ENCODE data around the gene LITAFD.

Gene LITAFD

DNA sequence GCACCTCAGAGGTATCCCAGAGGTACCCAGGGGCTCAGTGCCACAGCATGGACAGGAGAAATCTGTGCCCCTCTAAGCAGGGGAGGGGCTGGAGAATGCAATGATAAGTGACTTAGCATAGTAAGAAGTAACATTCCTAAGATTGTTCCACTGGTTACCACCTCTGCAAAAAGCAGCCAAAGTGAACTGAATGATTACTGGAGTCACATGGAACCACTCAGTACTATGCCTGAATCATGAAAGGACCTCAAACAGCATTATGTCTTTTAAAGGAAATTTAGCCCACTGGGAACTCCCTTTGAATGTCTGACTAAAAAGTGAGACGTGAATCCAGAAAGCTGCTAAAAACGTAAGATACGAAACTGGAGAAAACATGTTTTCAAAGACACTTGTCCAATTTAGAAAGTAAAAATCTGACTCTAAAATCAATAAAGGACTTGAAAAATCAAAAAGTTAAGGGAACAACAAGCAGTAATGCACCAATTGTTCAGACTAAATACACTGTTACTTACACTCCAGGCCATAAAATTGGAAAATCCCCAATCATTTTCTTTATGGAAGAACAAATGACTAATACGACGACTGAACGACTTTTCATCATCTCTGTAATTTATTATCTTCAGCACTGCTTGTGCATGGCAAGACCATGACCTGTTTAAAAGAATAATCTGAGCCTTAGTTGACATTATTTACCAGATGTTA lies 38.6 kb downstream of the LITAFD start:
- DNase-seq: no peak

DNA sequence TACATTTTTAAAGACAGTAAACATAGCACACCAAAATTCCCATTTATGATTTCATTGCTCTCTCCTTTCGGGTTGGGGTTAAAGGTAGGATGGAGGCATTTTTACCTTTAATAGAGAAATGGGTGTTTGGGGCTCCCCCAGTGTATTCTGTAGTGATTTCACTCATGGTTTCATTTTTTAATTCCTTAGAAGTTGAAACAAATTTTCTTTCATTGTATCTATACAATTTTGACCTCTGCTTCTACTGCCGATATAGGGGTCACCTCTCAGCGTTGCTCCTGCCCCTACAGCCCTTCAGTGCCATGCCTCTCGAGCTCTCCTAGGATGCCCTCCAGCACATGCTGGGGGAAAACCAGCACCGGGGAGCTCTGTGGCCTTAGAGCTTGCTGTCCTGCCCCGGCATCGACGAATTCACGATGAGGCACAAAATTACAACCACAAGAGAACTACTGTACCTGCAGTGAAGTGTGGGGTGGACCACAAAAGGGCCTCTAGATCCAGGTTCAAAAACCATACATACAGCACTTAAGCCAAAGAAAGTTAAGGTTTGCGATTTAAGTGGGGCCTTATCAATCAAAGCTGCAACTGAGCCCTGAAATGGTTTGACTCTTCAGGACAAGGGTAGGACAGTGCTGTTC lies 39.3 kb downstream of the LITAFD start:
- DNase-seq: no peak

DNA sequence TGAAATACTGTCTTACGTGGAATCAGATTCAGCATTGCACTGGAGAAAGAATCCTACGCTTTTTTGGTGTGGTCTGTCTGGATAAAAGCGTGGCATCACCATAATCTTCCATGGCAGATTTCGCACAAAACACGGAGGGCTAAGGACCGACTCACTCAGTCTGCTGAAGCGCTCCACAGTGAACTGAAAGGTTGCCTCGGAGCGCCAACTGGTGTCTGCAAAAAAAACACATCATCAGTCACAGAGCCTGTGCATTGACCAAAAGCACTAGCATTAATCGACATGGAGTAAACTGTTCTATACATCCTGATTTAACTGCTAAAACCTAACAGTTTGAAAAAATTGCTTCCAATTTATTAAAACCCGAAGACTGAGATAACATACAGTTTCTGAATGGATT lies 41.0 kb downstream of the LITAFD start:
- no peak for DNase-seq

DNA sequence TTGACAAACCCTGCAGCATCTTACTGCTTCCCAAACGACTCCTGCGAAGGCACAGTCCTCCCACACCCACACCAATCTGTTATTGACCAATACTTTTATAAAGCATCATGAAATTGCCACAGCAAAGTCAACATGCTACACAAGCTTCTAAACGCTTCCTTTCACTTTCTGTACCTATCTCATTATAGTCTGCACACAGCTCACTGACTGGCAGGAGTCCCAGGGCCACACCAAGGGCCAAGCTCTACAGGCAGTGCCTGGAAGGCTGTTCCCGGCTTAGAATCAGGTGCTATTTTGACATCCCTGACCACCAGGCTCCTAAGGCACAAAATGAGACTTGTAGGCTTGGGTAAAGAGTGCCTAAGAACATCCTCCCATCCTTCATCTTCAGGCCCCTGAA lies 42.1 kb downstream of the LITAFD start:
- peak; percentile 69 for DNase-seq

DNA sequence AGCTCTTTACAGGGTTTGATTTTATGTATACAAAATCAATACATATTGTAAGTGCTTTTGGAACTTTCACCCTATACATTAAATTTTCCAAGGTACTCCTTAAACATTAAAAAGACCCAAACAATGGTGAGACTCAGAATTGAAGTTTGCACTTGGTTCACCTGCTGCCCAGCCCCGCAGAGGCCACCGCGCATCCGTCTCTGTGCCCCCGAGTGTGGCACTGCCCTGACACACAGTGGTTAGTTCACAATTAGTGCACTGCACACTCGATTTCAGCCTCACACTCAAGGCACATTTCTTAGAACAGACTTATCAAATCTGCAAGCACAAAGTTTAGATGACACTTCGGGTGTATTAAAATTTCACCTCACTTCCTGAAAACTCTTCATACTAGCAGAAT lies 43.3 kb downstream of the LITAFD start:
- DNase-seq: no peak

DNA sequence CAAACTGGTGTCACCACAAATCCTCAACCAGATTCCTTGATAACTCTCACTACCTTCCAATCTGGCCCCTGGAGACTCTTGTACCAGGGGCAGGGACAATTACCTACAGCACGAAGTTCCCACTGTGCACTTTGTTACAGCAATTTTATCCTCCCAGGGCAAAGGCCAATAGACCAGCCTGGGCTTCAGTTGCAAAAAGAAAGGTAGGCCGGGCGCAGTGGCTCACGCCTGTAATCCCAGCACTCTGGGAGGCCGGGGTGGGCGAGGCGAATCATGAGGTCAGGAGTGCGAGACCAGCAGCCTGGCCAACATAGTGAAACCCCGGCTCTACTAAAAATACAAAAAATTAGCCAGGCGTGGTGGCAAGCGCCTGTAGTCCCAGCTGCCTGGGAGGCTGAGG lies 44.7 kb downstream of the LITAFD start:
- DNase-seq: no peak

DNA sequence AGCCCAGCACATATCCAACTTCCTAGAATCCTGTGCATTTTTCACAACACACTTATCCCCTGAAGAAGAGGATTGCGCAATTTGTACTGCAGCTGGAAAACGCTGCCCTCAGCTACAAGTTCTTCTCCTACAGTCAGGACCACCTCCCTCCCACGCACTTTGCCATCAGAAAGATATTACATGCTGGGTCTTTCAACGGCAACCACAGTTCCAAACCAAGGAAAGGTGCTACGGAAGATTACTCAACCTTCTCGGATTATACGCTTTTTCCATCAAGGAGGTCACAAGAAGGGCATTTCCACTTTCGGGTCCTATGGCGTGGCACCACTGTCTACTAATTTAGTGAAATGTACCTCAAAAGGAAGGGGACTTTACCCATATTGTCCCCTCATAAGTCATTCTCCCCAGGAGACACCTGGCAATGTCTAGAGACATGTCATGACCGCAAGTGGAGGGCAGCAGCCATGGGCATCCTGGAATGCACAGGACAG lies 46.4 kb downstream of the LITAFD start:
- DNase-seq: peak; percentile 13

DNA sequence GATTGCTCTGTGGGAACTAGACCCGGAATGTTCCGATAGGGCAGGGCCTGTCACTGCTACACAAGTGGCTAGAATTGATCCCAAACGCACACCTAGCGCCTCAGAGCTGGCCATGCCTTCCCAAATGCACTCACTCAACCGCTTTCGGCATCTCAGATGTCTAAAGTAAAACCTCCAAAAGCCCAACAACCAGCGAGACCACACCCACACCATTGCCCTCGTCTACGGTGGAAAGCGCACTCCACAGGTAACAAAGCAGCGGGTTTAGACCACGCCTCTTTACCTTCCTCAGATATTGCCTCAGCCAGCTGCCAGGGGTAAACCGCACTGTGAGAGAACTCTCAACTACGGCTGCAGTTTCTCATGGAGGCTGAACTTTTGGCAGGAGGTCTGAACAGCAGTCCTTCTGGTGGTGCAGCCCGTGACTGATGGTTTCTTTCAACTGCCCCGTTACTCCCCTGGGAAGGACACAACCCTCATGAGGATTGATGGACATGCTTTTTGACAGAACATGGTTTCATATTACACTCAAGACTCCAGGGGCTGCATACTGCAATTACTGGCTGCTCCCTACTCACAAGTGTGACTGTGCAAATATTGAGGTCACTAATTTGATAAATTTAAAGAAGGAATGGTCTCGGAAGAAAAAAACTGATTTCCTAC lies 47.1 kb downstream of the LITAFD start:
- DNase-seq: no peak

DNA sequence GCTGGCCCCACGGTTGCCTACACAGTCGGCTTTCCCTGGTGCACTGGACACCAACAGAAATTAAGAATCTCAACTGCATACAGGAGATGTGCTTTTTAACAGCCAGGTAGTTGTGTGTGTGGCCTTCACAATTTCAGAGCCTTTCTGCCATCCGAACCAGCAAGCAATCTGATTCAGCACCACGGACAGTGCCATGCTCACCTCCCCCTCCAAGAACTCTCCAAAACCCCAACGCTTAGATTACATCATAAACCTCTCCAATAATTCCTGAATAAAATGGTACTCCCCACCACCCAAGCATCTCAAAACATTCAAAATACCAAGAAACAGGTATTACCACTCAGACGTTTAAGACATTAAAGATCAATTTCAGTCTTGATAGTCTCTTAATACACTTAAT lies 49.7 kb downstream of the LITAFD start:
- no peak for DNase-seq

DNA sequence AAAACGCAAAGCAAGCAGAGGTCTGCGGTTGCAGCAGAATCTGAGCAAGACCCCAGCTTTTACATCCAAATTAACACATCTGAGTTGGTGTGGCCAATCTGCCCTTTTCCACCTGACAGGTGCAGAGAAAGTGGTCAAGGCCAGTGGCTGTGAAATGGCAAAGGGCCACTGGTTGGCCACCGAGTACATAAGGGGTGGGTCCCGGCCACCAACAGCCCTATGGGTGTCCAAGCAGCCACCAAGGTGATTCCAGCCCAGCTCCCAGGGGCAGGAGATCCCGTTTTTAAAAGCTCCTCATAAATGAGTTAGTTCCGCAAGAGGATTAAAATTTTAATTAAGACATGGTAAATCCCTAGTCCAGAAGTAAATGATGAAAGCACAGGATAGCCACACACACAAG lies 52.5 kb downstream of the LITAFD start:
- no peak for DNase-seq

Data from inflammatory macrophage treated with lipopolysaccharide for 4 hours (primary cell).